A673 (cell line): Measurements from ENCODE around the gene SOCS7.

ENCODE experiments used
- EZH2 ChIP-seq: fragments of 200-600 bp; sonication (generic); IDR thresholded peaks from 2 replicates; pipeline ENCODE4 v1.6.1; 2017; ENCODE audit warnings: borderline replicate concordance, low read depth, mild to moderate bottlenecking, mixed read lengths, antibody characterized with exemption, low read length; ENCODE audit not compliant: poor library complexity, severe bottlenecking
- TF ChIP-seq, protein P1 (sequence below): fragments of 300-800, 200-600 bp; sonication (generic); conservative IDR thresholded peaks from 2 replicates; pipeline ENCODE4 v1.5.1; 2017; ENCODE audit warnings: low read depth, mild to moderate bottlenecking, antibody characterized with exemption, low read length, moderate library complexity, mixed read lengths

DNA sequence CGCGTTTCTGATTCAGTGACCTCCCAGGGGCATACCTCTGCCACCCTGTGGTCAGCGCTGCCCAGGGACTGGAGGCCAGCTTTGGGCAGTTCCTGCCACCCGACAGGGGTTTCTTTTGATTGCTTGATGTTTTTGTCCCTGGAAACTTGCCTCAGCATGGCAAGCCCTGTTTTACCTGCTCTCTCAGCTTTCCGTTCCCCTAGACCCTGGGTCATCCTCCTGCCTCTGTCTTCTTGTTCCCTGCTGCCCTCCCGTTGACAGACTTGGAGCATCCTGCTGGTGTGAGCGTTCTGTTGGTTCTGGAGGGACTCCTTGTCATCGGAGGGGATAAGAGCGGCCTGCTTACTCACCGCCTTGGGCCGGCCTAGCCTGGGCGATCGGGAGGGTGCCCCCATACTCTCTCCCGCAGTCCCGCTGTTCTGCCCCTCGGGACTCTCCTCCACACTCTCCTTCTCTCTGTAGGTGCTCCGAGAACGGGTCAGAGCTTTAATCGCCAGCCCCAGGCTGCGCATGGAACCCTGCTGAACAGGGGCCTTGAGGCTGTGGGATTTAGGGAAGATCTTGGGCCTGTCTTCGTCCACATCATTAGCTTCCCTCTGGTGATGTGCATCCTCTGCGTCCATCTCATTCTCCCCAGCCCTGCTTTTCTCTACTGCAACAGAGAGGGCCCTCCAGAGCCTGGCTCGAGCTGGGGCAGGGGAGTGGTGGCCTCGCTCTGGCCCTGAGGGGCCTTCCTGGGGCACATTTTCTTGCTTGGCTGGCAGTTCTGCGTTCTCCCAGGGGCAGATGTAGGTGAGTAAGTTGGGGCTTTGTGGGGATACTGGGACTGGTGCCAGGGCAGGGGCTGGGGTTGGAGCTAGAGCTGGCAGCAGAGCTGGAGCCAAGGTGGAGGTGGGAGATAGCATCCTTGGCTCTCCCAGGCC, 21.6 kb upstream of the SOCS7 start:
- TF ChIP-seq, protein P1, sequence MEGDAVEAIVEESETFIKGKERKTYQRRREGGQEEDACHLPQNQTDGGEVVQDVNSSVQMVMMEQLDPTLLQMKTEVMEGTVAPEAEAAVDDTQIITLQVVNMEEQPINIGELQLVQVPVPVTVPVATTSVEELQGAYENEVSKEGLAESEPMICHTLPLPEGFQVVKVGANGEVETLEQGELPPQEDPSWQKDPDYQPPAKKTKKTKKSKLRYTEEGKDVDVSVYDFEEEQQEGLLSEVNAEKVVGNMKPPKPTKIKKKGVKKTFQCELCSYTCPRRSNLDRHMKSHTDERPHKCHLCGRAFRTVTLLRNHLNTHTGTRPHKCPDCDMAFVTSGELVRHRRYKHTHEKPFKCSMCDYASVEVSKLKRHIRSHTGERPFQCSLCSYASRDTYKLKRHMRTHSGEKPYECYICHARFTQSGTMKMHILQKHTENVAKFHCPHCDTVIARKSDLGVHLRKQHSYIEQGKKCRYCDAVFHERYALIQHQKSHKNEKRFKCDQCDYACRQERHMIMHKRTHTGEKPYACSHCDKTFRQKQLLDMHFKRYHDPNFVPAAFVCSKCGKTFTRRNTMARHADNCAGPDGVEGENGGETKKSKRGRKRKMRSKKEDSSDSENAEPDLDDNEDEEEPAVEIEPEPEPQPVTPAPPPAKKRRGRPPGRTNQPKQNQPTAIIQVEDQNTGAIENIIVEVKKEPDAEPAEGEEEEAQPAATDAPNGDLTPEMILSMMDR = no peak
- TF ChIP-seq EZH2 = no peak
